Measurements from ENCODE around the gene BAIAP3. TPM values are rescaled to one million over a fixed set of nuclear protein-coding genes. Genes with fewer than 3 reads are reported as not detected.

Gene BAIAP3
- total and polyA plus RNA-seq, 2 donors (not counting 3 experiments of a cell fraction or from before 2014, with no cell fraction given): 0.36 to 0.66 TPM

GRCh38 chr16:1338119-1338730 lies 4.8 kb downstream of the BAIAP3 start:
- dilution Hi-C loops (cut with MboI; ENCODE audit: extremely low pct_ligation_motif_present, low sequenced_read_pairs) (no loop called here), intact Hi-C loops (cut with micrococcal nuclease) (no loop called here)
- ChIA-PET POLR2A (no interaction called here), CTCF (interaction anchor here (0.6 to 1.3 kb wide), 3 partner anchors 25 to 67 kb away, joined by 3 to 4 read pairs (median 3); no protein-coding TSS in a partner anchor)
- Histone ChIP-seq H3K36me3 (ENCODE audit: control insufficient read depth in 2 of 2, extremely low read depth in 1 of 2, insufficient read depth in 2 of 2, low read length in 2 of 2) (no peaks in the 10 kb centered on the region), H3K9ac (replicated peaks; ENCODE audit: extremely low read depth, insufficient read depth, low read length) (no peak overlapping the region), H3K4me3 (replicated peaks in 1 of 3; ENCODE audit: insufficient read depth in 1 of 3, low read depth in 1 of 3, low read length in 3 of 3) (no peak overlapping the region), H2AFZ (ENCODE audit: low read depth, low read length) (no peak overlapping the region), H3K9me3 (replicated peaks; ENCODE audit: control insufficient read depth, insufficient read depth, low read length) (no peaks in the 10 kb centered on the region), H3K27me3 (ENCODE audit: control insufficient read depth in 2 of 2, insufficient read depth in 2 of 2, low read length in 2 of 2) (peaks cover 14 to 23% of the 10 kb centered on the region in 2 experiments), H4K20me1 (replicated peaks; ENCODE audit: control insufficient read depth, extremely low read depth, insufficient read depth, low read length) (no peaks in the 10 kb centered on the region), H3K4me2 (ENCODE audit: insufficient read depth, low read length) (no peak overlapping the region), H3K4me1 (ENCODE audit: control insufficient read depth, extremely low read depth, insufficient read depth, low read length) (no peaks in the 10 kb centered on the region), H3K9me1 (replicated peaks; ENCODE audit: control insufficient read depth, extremely low read depth, insufficient read depth, low read length) (no peaks in the 10 kb centered on the region), H3K79me2 (ENCODE audit: control insufficient read depth, insufficient read depth, low read length) (no peaks in the 10 kb centered on the region), H3K27ac (ENCODE audit: insufficient read depth, low read depth, low read length) (no peak overlapping the region)
- TF ChIP-seq CTCF (IDR thresholded peaks at IDR 0.05; ENCODE audit: extremely low read depth in 1 of 2, insufficient read depth in 1 of 2, low read depth in 1 of 2, low read length in 2 of 2) (peak; percentile 10 to 53), MYC (IDR thresholded peaks at IDR 0.05; ENCODE audit: low read depth, low read length) (no peak)
- BruUV-seq (replicated peaks): no TSS peak
- DNase-seq (ENCODE audit: low read depth, low spot score) (no peak), FAIRE-seq (no peak)

- H3K79me2 ChIP-seq (ENCODE audit: control insufficient read depth, insufficient read depth, low read length): no peaks in the 10 kb centered on the region
- no peaks in the 10 kb centered on the region for H3K9me1 ChIP-seq (replicated peaks; ENCODE audit: control insufficient read depth, extremely low read depth, insufficient read depth, low read length)
- dilution Hi-C loops (cut with MboI; ENCODE audit: extremely low pct_ligation_motif_present, low sequenced_read_pairs) (no loop called here), intact Hi-C loops (cut with micrococcal nuclease) (no loop called here)
- no peaks in the 10 kb centered on the region for H3K4me1 ChIP-seq (ENCODE audit: control insufficient read depth, extremely low read depth, insufficient read depth, low read length)
- H3K27me3 ChIP-seq (ENCODE audit: control insufficient read depth in 2 of 2, insufficient read depth in 2 of 2, low read length in 2 of 2): peaks cover 13 to 16% of the 10 kb centered on the region in 2 experiments
- no peak overlapping the region for H3K4me2 ChIP-seq (ENCODE audit: insufficient read depth, low read length)
- BruUV-seq (replicated peaks): no TSS peak
- no peak for TF ChIP-seq EZH2 (IDR thresholded peaks at IDR 0.05; ENCODE audit: borderline replicate concordance, low read depth, low read length, severe bottlenecking)
- TF ChIP-seq GATA2 (IDR thresholded peaks at IDR 0.05; ENCODE audit: insufficient read depth, insufficient read length, low read depth, low read length): no peak
- TF ChIP-seq MAX (IDR thresholded peaks at IDR 0.05; ENCODE audit: insufficient read depth, insufficient read length): no peak
- no peak for TF ChIP-seq JUN (IDR thresholded peaks at IDR 0.05; ENCODE audit: borderline replicate concordance, insufficient read depth, insufficient read length, low read depth)
- TF ChIP-seq CTCF (IDR thresholded peaks at IDR 0.05; ENCODE audit: extremely low read depth in 1 of 2, insufficient read depth in 1 of 2, low read depth in 1 of 2, low read length in 2 of 2): no peak
- no peak for TF ChIP-seq FOS (IDR thresholded peaks at IDR 0.05; ENCODE audit: borderline replicate concordance, insufficient read depth, low read length)
- TF ChIP-seq POLR2A (IDR thresholded peaks at IDR 0.05; ENCODE audit: low read depth, low read length): no peak
- TF ChIP-seq POLR2AphosphoS5 (IDR thresholded peaks at IDR 0.05; ENCODE audit: insufficient read depth, low read depth, low read length): no peak
- TF ChIP-seq MYC (IDR thresholded peaks at IDR 0.05; ENCODE audit: low read depth, low read length): no peak
- no peaks in the 10 kb centered on the region for H3K36me3 ChIP-seq (ENCODE audit: control insufficient read depth in 2 of 2, extremely low read depth in 1 of 2, insufficient read depth in 2 of 2, low read length in 2 of 2)
- FAIRE-seq: no peak
- H4K20me1 ChIP-seq (replicated peaks; ENCODE audit: control insufficient read depth, extremely low read depth, insufficient read depth, low read length): no peaks in the 10 kb centered on the region
- H3K4me3 ChIP-seq (replicated peaks in 1 of 3; ENCODE audit: insufficient read depth in 1 of 3, low read depth in 1 of 3, low read length in 3 of 3): no peak overlapping the region
- H3K27ac ChIP-seq (ENCODE audit: insufficient read depth, low read depth, low read length): no peak overlapping the region
- DNase-seq (ENCODE audit: low read depth, low spot score): no peak
- H2AFZ ChIP-seq (ENCODE audit: low read depth, low read length): no peak overlapping the region
- no peaks in the 10 kb centered on the region for H3K9me3 ChIP-seq (replicated peaks; ENCODE audit: control insufficient read depth, insufficient read depth, low read length)
- POLR2A ChIA-PET: no interaction called here
- CTCF ChIA-PET: no interaction called here
- H3K9ac ChIP-seq (replicated peaks; ENCODE audit: extremely low read depth, insufficient read depth, low read length): no peak overlapping the region
Measured at GRCh38 chr16:1338855-1339675, 5.6 kb downstream of the BAIAP3 start.
